GM19238 (cell line): ENCODE data around the gene ATP6V1G3.
"Not testable (repeated sequence)": the region's sequence is repeated elsewhere in the genome, so short reads cannot be mapped to it uniquely, and the experiment has no call there.

Source experiments
- DNase-seq: peaks from one replicate; pipeline ENCODE4 v3.0.0; 2011; ENCODE audit warnings: low spot score; ENCODE audit not compliant: insufficient read length

The ATP6V1G3 gene

GRCh38 chr1:198543670-198544260 lies 3.3 kb upstream of the ATP6V1G3 start:
- DNase-seq: no peak

- no peak for DNase-seq
These were observed 2.2 kb upstream of the ATP6V1G3 start for GRCh38 chr1:198542632-198543031.

- DNase-seq: no peak
These were observed 1.3 kb upstream of the ATP6V1G3 start for GRCh38 chr1:198541737-198542136.

- no peak for DNase-seq
These were observed 1.7 kb downstream of the ATP6V1G3 start for GRCh38 chr1:198538579-198539364.

GRCh38 chr1:198535631-198536030 lies 4.8 kb downstream of the ATP6V1G3 start:
- DNase-seq: no peak

- DNase-seq: no peak
These were observed 5.7 kb downstream of the ATP6V1G3 start for GRCh38 chr1:198534548-198535418.

- DNase-seq: no peak
These were observed 8.6 kb downstream of the ATP6V1G3 start for GRCh38 chr1:198531891-198532290.

GRCh38 chr1:198530953-198531352 lies 9.5 kb downstream of the ATP6V1G3 start:
- no peak for DNase-seq

GRCh38 chr1:198529414-198529813 lies 11.1 kb downstream of the ATP6V1G3 start:
- no peak for DNase-seq

GRCh38 chr1:198528364-198528763 lies 12.1 kb downstream of the ATP6V1G3 start:
- no peak for DNase-seq

GRCh38 chr1:198524556-198524955 lies 15.9 kb downstream of the ATP6V1G3 start:
- no peak for DNase-seq

GRCh38 chr1:198524127-198524526 lies 16.4 kb downstream of the ATP6V1G3 start:
- DNase-seq: not testable (repeated sequence)

GRCh38 chr1:198523182-198523950 lies 17.1 kb downstream of the ATP6V1G3 start:
- DNase-seq: no peak

GRCh38 chr1:198520524-198521254 lies 19.8 kb downstream of the ATP6V1G3 start:
- no peak for DNase-seq

GRCh38 chr1:198519639-198520501 lies 20.6 kb downstream of the ATP6V1G3 start:
- DNase-seq: no peak

- no peak for DNase-seq
These were observed 22.8 kb downstream of the ATP6V1G3 start for GRCh38 chr1:198517623-198518199.

GRCh38 chr1:198500096-198500495 lies 40.4 kb downstream of the ATP6V1G3 start:
- no peak for DNase-seq

GRCh38 chr1:198499588-198499987 lies 40.9 kb downstream of the ATP6V1G3 start:
- DNase-seq: no peak

GRCh38 chr1:198498881-198499280 lies 41.6 kb downstream of the ATP6V1G3 start:
- DNase-seq: no peak

GRCh38 chr1:198498103-198498385 lies 42.4 kb downstream of the ATP6V1G3 start:
- no peak for DNase-seq
